SK-N-SH (cell line): ENCODE data around the gene SLC25A28. TPM values are rescaled to one million over a fixed set of nuclear protein-coding genes. Genes with fewer than 3 reads are reported as not detected.

ENCODE experiments used
- CTCF ChIA-PET: fragments of 300-600, 350-600 bp; formaldehyde crosslinking; extraction: SDS; loops from one replicate; lab custom pipeline; 2021; lab: Yijun Ruan, JAX
- POLR2A ChIA-PET: fragments of 350-600 bp; sonication (Branson Sonifier 250); formaldehyde crosslinking; extraction: SDS; loops from one replicate; lab custom pipeline; 2020; ENCODE audit warnings: antibody characterized with exemption, inconsistent platforms; lab: Yijun Ruan, JAX
- DNase-seq: peaks from one replicate; pipeline ENCODE4 v3.0.0; 2012
- H2AFZ ChIP-seq: fragments of 200-600 bp; sonication (generic); 2 replicates; pipeline ENCODE4 v1.8.1; 2016; ENCODE audit warnings: antibody characterized with exemption, mild to moderate bottlenecking, low read depth
- H3F3A ChIP-seq: fragments of 200-600 bp; sonication (generic); replicated peaks from 2 replicates; pipeline ENCODE3; 2016; ENCODE audit warnings: antibody characterized with exemption, mild to moderate bottlenecking; ENCODE audit not compliant: insufficient read depth
- H3K27ac ChIP-seq, 2 experiments: fragments of 200-500 bp in 1 of 2; fragments of 200-600 bp in 1 of 2; sonication (Bioruptor generic) in 1 of 2; sonication (generic), shearing (Covaris generic) in 1 of 2; 2 replicates each; pipeline versions ENCODE4 v1.5.1 to v1.6.1; 2014 to 2016; ENCODE audit warnings: low read depth in 2 of 2, inconsistent platforms in 1 of 2, low read length in 1 of 2, mild to moderate bottlenecking in 1 of 2, mixed read lengths in 1 of 2
- H3K27me3 ChIP-seq: fragments of 200-600 bp; sonication (generic), shearing (Covaris generic); 2 replicates; pipeline ENCODE4 v1.6.1; 2016; ENCODE audit warnings: mixed run types; ENCODE audit not compliant: insufficient read depth
- H3K36me3 ChIP-seq, 2 experiments: fragments of 200-500 bp in 1 of 2; fragments of 200-600 bp in 1 of 2; sonication (Bioruptor generic) in 1 of 2; sonication (generic) in 1 of 2; replicated peaks in 1 of 2; 2 replicates each; pipeline versions ENCODE3 to v1.5.1; 2014 to 2016; ENCODE audit warnings: low read length in 1 of 2, mild to moderate bottlenecking in 1 of 2; ENCODE audit not compliant: insufficient read depth in 2 of 2, control insufficient read depth in 1 of 2
- H3K4me1 ChIP-seq, 2 experiments: fragments of 200-500 bp in 1 of 2; fragments of 200-600 bp in 1 of 2; sonication (Bioruptor generic) in 1 of 2; sonication (generic), shearing (Covaris generic) in 1 of 2; 2 replicates each; pipeline versions ENCODE4 v1.5.1 to v1.6.1; 2014 to 2016; ENCODE audit warnings: low read depth in 1 of 2, low read length in 1 of 2, mixed run types in 1 of 2; ENCODE audit not compliant: insufficient read depth in 2 of 2, control insufficient read depth in 1 of 2
- H3K4me2 ChIP-seq: fragments of 200-600 bp; sonication (generic), shearing (Covaris generic); 2 replicates; pipeline ENCODE4 v1.6.1; 2017; ENCODE audit warnings: mixed run types
- H3K4me3 ChIP-seq, 2 experiments: fragments of 200-500 bp in 1 of 2; fragments of 200-600 bp in 1 of 2; sonication (Bioruptor generic) in 1 of 2; sonication (generic), shearing (Covaris generic) in 1 of 2; 2 replicates each; pipeline versions ENCODE4 v1.5.1 to v1.8.1; 2014 to 2016; ENCODE audit warnings: low read depth in 2 of 2, inconsistent platforms in 1 of 2, low read length in 1 of 2, mild to moderate bottlenecking in 1 of 2, mixed read lengths in 1 of 2, moderate library complexity in 1 of 2
- H3K79me2 ChIP-seq: fragments of 200-600 bp; sonication (generic); 2 replicates; pipeline ENCODE4 v1.8.1; 2017; ENCODE audit warnings: mild to moderate bottlenecking; ENCODE audit not compliant: insufficient read depth
- H3K9ac ChIP-seq: fragments of 200-600 bp; sonication (generic); 2 replicates; pipeline ENCODE4 v1.6.1; 2017; ENCODE audit warnings: mixed run types
- H3K9me2 ChIP-seq: fragments of 200-600 bp; sonication (generic); 2 replicates; pipeline ENCODE4 v1.6.1; 2017; ENCODE audit warnings: mixed run types
- H3K9me3 ChIP-seq: fragments of 200-600 bp; sonication (generic); 2 replicates; pipeline ENCODE4 v1.6.1; 2017; ENCODE audit warnings: mixed run types, mild to moderate bottlenecking, moderate library complexity
- H4K20me1 ChIP-seq: fragments of 200-600 bp; sonication (generic); 2 replicates; pipeline ENCODE4 v1.6.1; 2017; ENCODE audit warnings: mild to moderate bottlenecking, mixed run types; ENCODE audit not compliant: insufficient read depth
- CHD2 ChIP-seq: fragments of 150-350 bp; IDR thresholded peaks from 2 replicates; pipeline ENCODE4 v1.6.1; 2018; ENCODE audit warnings: low read length; ENCODE audit not compliant: partially characterized antibody
- CTCF ChIP-seq: fragments of 200-600 bp; sonication (generic); IDR thresholded peaks from 2 replicates; pipeline ENCODE4 v1.6.1; 2017; ENCODE audit warnings: antibody characterized with exemption, mild to moderate bottlenecking, moderate library complexity
- EP300 ChIP-seq, 2 experiments: IDR thresholded peaks; 2 replicates each; pipeline versions ENCODE4 v1.4.0 to v1.6.1; 2012; ENCODE audit warnings: borderline replicate concordance in 1 of 2, low read depth in 1 of 2, low read length in 1 of 2
- FOSL2 ChIP-seq: IDR thresholded peaks from 2 replicates; pipeline ENCODE4 v1.4.0; 2012; ENCODE audit warnings: low read depth, mild to moderate bottlenecking, moderate library complexity, borderline replicate concordance
- FOXM1 ChIP-seq: IDR thresholded peaks from 2 replicates; pipeline ENCODE4 v1.4.0; 2012; ENCODE audit warnings: low read depth, mild to moderate bottlenecking
- GATA2 ChIP-seq: sonication (generic); formaldehyde crosslinking; IDR thresholded peaks from 2 replicates; pipeline ENCODE4 v1.5.0; 2020; ENCODE audit warnings: mild to moderate bottlenecking, missing genetic modification reagents
- JUND ChIP-seq: IDR thresholded peaks from 2 replicates; pipeline ENCODE4 v1.4.0; 2012
- MEF2A ChIP-seq: IDR thresholded peaks from 2 replicates; pipeline ENCODE4 v1.4.0; 2012; ENCODE audit warnings: low read depth, borderline replicate concordance
- MXI1 ChIP-seq: IDR thresholded peaks from 2 replicates; pipeline ENCODE4 v1.6.1; 2012; ENCODE audit warnings: mild to moderate bottlenecking, low read depth, low read length, improper control_type of control experiment
- NRF1 ChIP-seq: IDR thresholded peaks from 2 replicates; pipeline ENCODE4 v1.6.1; 2012; ENCODE audit warnings: low read depth, mild to moderate bottlenecking, low read length
- PBX3 ChIP-seq: IDR thresholded peaks from 2 replicates; pipeline ENCODE4; 2012
- POLR2AphosphoS5 ChIP-seq: IDR thresholded peaks from 2 replicates; pipeline ENCODE4 v1.6.1; 2012; ENCODE audit warnings: low read depth, low read length
- REST ChIP-seq: IDR thresholded peaks from 2 replicates; pipeline ENCODE4 v1.6.1; 2012; ENCODE audit warnings: mild to moderate bottlenecking, low read depth, low read length, moderate library complexity
- RFX5 ChIP-seq: IDR thresholded peaks from 2 replicates; pipeline ENCODE4 v1.6.1; 2012; ENCODE audit warnings: mild to moderate bottlenecking, improper control_type of control experiment, low read length
- SIN3A ChIP-seq: IDR thresholded peaks from 2 replicates; pipeline ENCODE4 v1.6.1; 2012; ENCODE audit warnings: low read depth, mild to moderate bottlenecking, low read length, moderate library complexity, borderline replicate concordance
- SMC3 ChIP-seq: IDR thresholded peaks from 2 replicates; pipeline ENCODE4 v1.6.1; 2012; ENCODE audit warnings: low read depth, low read length, improper control_type of control experiment
- TAF1 ChIP-seq: IDR thresholded peaks from 2 replicates; pipeline ENCODE4 v1.6.1; 2012; ENCODE audit warnings: low read depth, mild to moderate bottlenecking, low read length, moderate library complexity, borderline replicate concordance
- WGBS: methylation state at CpG from one replicate; pipeline ENCODE4 v1.1.6; 2017; ENCODE audit warnings: low lambda C conversion rate; 5-methylcytosine and 5-hydroxymethylcytosine counted together
- polyA plus RNA-seq, 3 experiments: library from polyadenylated mRNA; depleted of rRNA; stranded (reverse); fragments of >200 nt; gene quantifications; 2 replicates each; pipeline ENCODE4 v1.2.3, GENCODE V29; 2012

The SLC25A28 gene
- polyA plus RNA-seq, 1 of the 3 experiments (the other 2 are of a cell fraction): 23.8 TPM

- WGBS: 33% methylated on average over 6 of the region's 6 CpGs
- TF ChIP-seq SMC3: no peak
- TF ChIP-seq MXI1: no peak
- TF ChIP-seq CTCF: no peak
- TF ChIP-seq PBX3: no peak
- no peak for TF ChIP-seq NRF1
- TF ChIP-seq FOSL2: no peak
- no peak for TF ChIP-seq GATA2 (CRISPR knock-in tag)
- no peak for TF ChIP-seq CHD2
- TF ChIP-seq MEF2A: no peak
- TF ChIP-seq JUND: no peak
- TF ChIP-seq SIN3A: no peak
- TF ChIP-seq POLR2AphosphoS5: no peak
- TF ChIP-seq RFX5: no peak
- TF ChIP-seq EP300 (IDR thresholded peaks at IDR 0.05; ENCODE audit: borderline replicate concordance in 1 of 2, low read depth in 1 of 2, low read length in 1 of 2): no peak
- no peak for TF ChIP-seq REST
- TF ChIP-seq FOXM1: no peak
- no peak for TF ChIP-seq TAF1
- Histone ChIP-seq H3K4me2 (no peak overlapping the region), H3K27me3 (peaks cover 92% of the 10 kb centered on the region), H3K27ac (no peak overlapping the region), H3K4me3 (no peak overlapping the region), H3K36me3 (no peaks in the 10 kb centered on the region), H2AFZ (no peak overlapping the region), H3K9me3 (no peaks in the 10 kb centered on the region), H3K79me2 (no peaks in the 10 kb centered on the region), H3K9me2 (no peaks in the 10 kb centered on the region), H3K9ac (no peak overlapping the region), H4K20me1 (no peaks in the 10 kb centered on the region), H3F3A (no peaks in the 10 kb centered on the region), H3K4me1 (no peaks in the 10 kb centered on the region)
- CTCF ChIA-PET: interaction anchor here (3.7 kb wide), 1 partner anchor 22 kb away, joined by 15 read pairs; no protein-coding TSS in a partner anchor
- POLR2A ChIA-PET: no interaction called here
- DNase-seq: no peak
Observed at GRCh38 chr10:99582255-99582770, 37.9 kb downstream of the SLC25A28 start.
